Hematopoietic multipotent progenitor cell treated with erythropoietin and hydrocortisone succinate and interleukin-3 and kit ligand, for 17 days (in vitro differentiated cells): ENCODE results near the gene ACAA1.

Source experiments
- DNase-seq: peaks from one replicate; pipeline ENCODE4 v3.0.0-alpha.2; 2015; ENCODE audit warnings: low spot score

Gene ACAA1

GRCh38 chr3:38154033-38154494 lies 17.1 kb upstream of the ACAA1 start:
- DNase-seq, result no peak

GRCh38 chr3:38153221-38153620 lies 16.3 kb upstream of the ACAA1 start:
- no peak for DNase-seq

GRCh38 chr3:38152609-38153008 lies 15.7 kb upstream of the ACAA1 start:
- DNase-seq, result no peak

GRCh38 chr3:38151667-38152265 lies 14.8 kb upstream of the ACAA1 start:
- no peak for DNase-seq

- DNase-seq, result peak; percentile 45
Measured at GRCh38 chr3:38150780-38151528, 14.0 kb upstream of the ACAA1 start.

- DNase-seq, result no peak
Measured at GRCh38 chr3:38149708-38150107, 12.8 kb upstream of the ACAA1 start.

- no peak for DNase-seq
Measured at GRCh38 chr3:38148311-38148882, 11.5 kb upstream of the ACAA1 start.

- no peak for DNase-seq
Measured at GRCh38 chr3:38147421-38147820, 10.5 kb upstream of the ACAA1 start.

GRCh38 chr3:38146504-38146903 lies 9.6 kb upstream of the ACAA1 start:
- DNase-seq, result no peak

GRCh38 chr3:38143511-38143910 lies 6.6 kb upstream of the ACAA1 start:
- DNase-seq, result no peak

GRCh38 chr3:38142959-38143358 lies 6.0 kb upstream of the ACAA1 start:
- no peak for DNase-seq

GRCh38 chr3:38141952-38142273 lies 5.0 kb upstream of the ACAA1 start:
- DNase-seq, result no peak

- no peak for DNase-seq
Measured at GRCh38 chr3:38141173-38141951, 4.4 kb upstream of the ACAA1 start.

- DNase-seq, result no peak
Measured at GRCh38 chr3:38140326-38141172, 3.6 kb upstream of the ACAA1 start.

GRCh38 chr3:38139652-38140051 lies 2.7 kb upstream of the ACAA1 start:
- no peak for DNase-seq

- no peak for DNase-seq
Measured at GRCh38 chr3:38139191-38139590, 2.3 kb upstream of the ACAA1 start.

- DNase-seq, result peak; percentile 47
Measured at GRCh38 chr3:38138349-38139190, 1.6 kb upstream of the ACAA1 start, which contains the start of gene MYD88. Gene MYD88, plus strand, starts transcription at chr3:38138661. Its CDS starts 40 bp downstream, at chr3:38138701.

GRCh38 chr3:38137615-38138348 lies 855 bp upstream of the ACAA1 start:
- peak; percentile 32 for DNase-seq

GRCh38 chr3:38136393-38136776 lies 542 bp downstream of the ACAA1 start:
- no peak for DNase-seq
